ENCODE results near the gene LRRC75A. TPM values are rescaled to one million over a fixed set of nuclear protein-coding genes. Genes with fewer than 3 reads are reported as not detected.

LRRC75A gene
- polyA plus RNA-seq, 1 donor from 2014 or later, result 0.53 TPM

- H4K20me1 ChIP-seq (ENCODE audit: insufficient read depth), result no peaks in the 10 kb centered on the region
- H3K4me2 ChIP-seq (ENCODE audit: low read length), result no peak overlapping the region
- H3F3A ChIP-seq (ENCODE audit: insufficient read depth, low read length, poor library complexity, severe bottlenecking), result no peaks in the 10 kb centered on the region
- H3K27me3 ChIP-seq (ENCODE audit: insufficient read depth, low read depth, low read length), result no peaks in the 10 kb centered on the region
- H2AFZ ChIP-seq (ENCODE audit: low read depth, low read length), result no peak overlapping the region
- no peak for TF ChIP-seq SMC3 (conservative IDR thresholded peaks at IDR 0.05; ENCODE audit: poor library complexity)
- no peak for TF ChIP-seq POLR2AphosphoS5 (IDR thresholded peaks at IDR 0.05)
- TF ChIP-seq RAD21 (conservative IDR thresholded peaks at IDR 0.05), result no peak
- no peak for TF ChIP-seq EZH2 (IDR thresholded peaks at IDR 0.05; ENCODE audit: borderline replicate concordance, insufficient read depth, low read length, poor library complexity, severe bottlenecking)
- TF ChIP-seq EP300 (conservative IDR thresholded peaks at IDR 0.05; ENCODE audit: poor library complexity, severe bottlenecking), result no peak
- no peak for TF ChIP-seq MXI1 (conservative IDR thresholded peaks at IDR 0.05; ENCODE audit: poor library complexity, severe bottlenecking)
- TF ChIP-seq REST (IDR thresholded peaks at IDR 0.05; ENCODE audit: borderline replicate concordance), result no peak
- no peak for TF ChIP-seq TAF1 (IDR thresholded peaks at IDR 0.05; ENCODE audit: low read depth)
- no peak for TF ChIP-seq CTCF (IDR thresholded peaks at IDR 0.05; ENCODE audit: poor library complexity, severe bottlenecking)
- peaks cover 7% of the 10 kb centered on the region for H3K36me3 ChIP-seq (ENCODE audit: insufficient read depth, low read length)
- no peaks in the 10 kb centered on the region for H3K9me2 ChIP-seq (ENCODE audit: insufficient read depth, low read length)
- no peak overlapping the region for H3K9ac ChIP-seq (ENCODE audit: low read length)
- H3K27ac ChIP-seq (ENCODE audit: low read length), result no peak overlapping the region
- H3K4me3 ChIP-seq (ENCODE audit: low read length), result no peak overlapping the region
- no peaks in the 10 kb centered on the region for H3K9me3 ChIP-seq (ENCODE audit: low read length)
- peaks cover 29% of the 10 kb centered on the region for H3K79me2 ChIP-seq (replicated peaks; ENCODE audit: insufficient read depth, low read length)
These were observed 48.3 kb downstream of the LRRC75A start for GRCh38 chr17:16443511-16444257.

GRCh38 chr17:16442594-16443510, 49.1 kb downstream of the LRRC75A start:
- Histone ChIP-seq H3K36me3 (ENCODE audit: insufficient read depth, low read length) (peaks cover 7% of the 10 kb centered on the region), H3K27ac (ENCODE audit: low read length) (no peak overlapping the region), H3F3A (ENCODE audit: insufficient read depth, low read length, poor library complexity, severe bottlenecking) (no peaks in the 10 kb centered on the region), H3K9ac (ENCODE audit: low read length) (no peak overlapping the region), H3K79me2 (replicated peaks; ENCODE audit: insufficient read depth, low read length) (peaks cover 29% of the 10 kb centered on the region), H3K9me3 (ENCODE audit: low read length) (no peaks in the 10 kb centered on the region), H3K4me3 (ENCODE audit: low read length) (no peak overlapping the region), H4K20me1 (ENCODE audit: insufficient read depth) (no peaks in the 10 kb centered on the region), H3K9me2 (ENCODE audit: insufficient read depth, low read length) (no peaks in the 10 kb centered on the region), H3K4me2 (ENCODE audit: low read length) (no peak overlapping the region), H2AFZ (ENCODE audit: low read depth, low read length) (no peak overlapping the region), H3K27me3 (ENCODE audit: insufficient read depth, low read depth, low read length) (no peaks in the 10 kb centered on the region)
- TF ChIP-seq REST (IDR thresholded peaks at IDR 0.05; ENCODE audit: borderline replicate concordance) (no peak), EZH2 (IDR thresholded peaks at IDR 0.05; ENCODE audit: borderline replicate concordance, insufficient read depth, low read length, poor library complexity, severe bottlenecking) (no peak), SMC3 (conservative IDR thresholded peaks at IDR 0.05; ENCODE audit: poor library complexity) (no peak), CTCF (IDR thresholded peaks at IDR 0.05; ENCODE audit: poor library complexity, severe bottlenecking) (no peak), RAD21 (conservative IDR thresholded peaks at IDR 0.05) (no peak), POLR2AphosphoS5 (IDR thresholded peaks at IDR 0.05) (no peak), TAF1 (IDR thresholded peaks at IDR 0.05; ENCODE audit: low read depth) (no peak), EP300 (conservative IDR thresholded peaks at IDR 0.05; ENCODE audit: poor library complexity, severe bottlenecking) (no peak), MXI1 (conservative IDR thresholded peaks at IDR 0.05; ENCODE audit: poor library complexity, severe bottlenecking) (no peak)
